ENCODE measurements around the gene ANO4. TPM values are rescaled to one million over a fixed set of nuclear protein-coding genes. Genes with fewer than 3 reads are reported as not detected.

The ANO4 gene
- total and polyA plus RNA-seq, 2 of the 8 experiments (the other 6 are each of a cell fraction or from before 2014, with no cell fraction given): 1.1 to 3.4 TPM

GRCh38 chr12:101021442-101021841, 226.9 kb downstream of the ANO4 start:
- Histone ChIP-seq H3K79me1 (ENCODE audit: low read depth, low read length) (no peaks in the 10 kb centered on the region), H2AK5ac (ENCODE audit: low read depth, low read length) (no peak overlapping the region), H3K27me3 (replicated peaks in 1 of 4; ENCODE audit: control insufficient read depth in 3 of 4, extremely low read depth in 1 of 4, insufficient read depth in 3 of 4, low read length in 3 of 4) (no peaks in the 10 kb centered on the region), H2BK5ac (ENCODE audit: low read depth, low read length) (no peak overlapping the region), H3K4ac (replicated peaks; ENCODE audit: insufficient read length, low read depth, low read length) (no peak overlapping the region), H2BK120ac (replicated peaks; ENCODE audit: low read depth, low read length) (no peak overlapping the region), H4K8ac (ENCODE audit: extremely low read depth, insufficient read depth, low read length) (no peak overlapping the region), H4K5ac (ENCODE audit: insufficient read length, low read depth, low read length) (no peak overlapping the region), H2BK12ac (ENCODE audit: low read depth, low read length) (no peak overlapping the region), H4K91ac (replicated peaks; ENCODE audit: insufficient read length, low read length) (no peak overlapping the region), H3K56ac (replicated peaks; ENCODE audit: insufficient read length, low read depth, low read length) (no peak overlapping the region), H3K4me3 (ENCODE audit: extremely low read depth in 1 of 4, insufficient read depth in 2 of 4, low read depth in 3 of 4, low read length in 4 of 4) (no peak overlapping the region), H4K20me1 (replicated peaks in 1 of 2; ENCODE audit: control insufficient read depth in 1 of 2, insufficient read depth in 2 of 2, low read length in 2 of 2) (no peaks in the 10 kb centered on the region), H3K9me3 (ENCODE audit: insufficient read depth in 2 of 2, low read depth in 1 of 2, low read length in 1 of 2) (no peaks in the 10 kb centered on the region), H3K23ac (ENCODE audit: insufficient read length) (no peak overlapping the region), H2BK20ac (ENCODE audit: low read length) (no peak overlapping the region), H3K14ac (ENCODE audit: insufficient read length) (no peak overlapping the region), H3K23me2 (ENCODE audit: low read depth, low read length) (no peaks in the 10 kb centered on the region), H3K4me2 (ENCODE audit: insufficient read depth in 1 of 2, low read depth in 2 of 2, low read length in 2 of 2) (no peak overlapping the region), H3K27ac (ENCODE audit: low read depth, low read length) (no peak overlapping the region), H3K9ac (replicated peaks in 1 of 4; ENCODE audit: extremely low read depth in 1 of 4, low read depth in 3 of 4, low read length in 3 of 4) (no peak overlapping the region), H3K18ac (ENCODE audit: extremely low read depth, low read length) (no peak overlapping the region), H3K36me3 (ENCODE audit: control insufficient read depth in 2 of 4, insufficient read depth in 4 of 4, low read length in 3 of 4) (no peaks in the 10 kb centered on the region; a peak in 1 of 8 replicates), H2BK15ac (ENCODE audit: low read length) (no peak overlapping the region), H3K79me2 (ENCODE audit: control insufficient read depth in 1 of 2, insufficient read depth in 2 of 2, low read length in 2 of 2) (no peaks in the 10 kb centered on the region), H2AFZ (ENCODE audit: low read length) (no peak overlapping the region), H3K4me1 (replicated peaks in 1 of 4; ENCODE audit: control insufficient read depth in 3 of 4, insufficient read depth in 4 of 4, low read length in 3 of 4) (no peaks in the 10 kb centered on the region)
- POLR2A ChIA-PET (ENCODE audit: partially characterized antibody): no interaction called here
- WGBS, 2 experiments (ENCODE audit: extremely low coverage in 1 of 2, insufficient coverage in 1 of 2, insufficient read length in 1 of 2, insufficient replicate concordance in 2 of 2, low coverage in 1 of 2, low lambda C conversion rate in 2 of 2, missing lambda C conversion rate in 1 of 2): 87% methylated on average over 3 of the region's 3 CpGs; no CpG with 5 or more reads in 1 of the 2 experiments
- CTCF ChIA-PET (ENCODE audit: partially characterized antibody): interaction anchor here (1.1 kb wide), 1 partner anchor 194 kb away, joined by 3 read pairs; no protein-coding TSS in a partner anchor
- FAIRE-seq (no peak), DNase-seq (ENCODE audit: low read depth in 1 of 2, low spot score in 2 of 2) (no peak)
- TF ChIP-seq RFX5 (IDR thresholded peaks at IDR 0.05; ENCODE audit: borderline replicate concordance, low read depth, low read length) (no peak), MAFK (IDR thresholded peaks at IDR 0.05; ENCODE audit: low read depth, low read length) (no peak), CBX8 (IDR thresholded peaks at IDR 0.05; ENCODE audit: borderline replicate concordance, low read depth, low read length) (no peak), EGR1 (IDR thresholded peaks at IDR 0.05; ENCODE audit: borderline replicate concordance, low read depth, low read length) (no peak), JUN (IDR thresholded peaks at IDR 0.05; ENCODE audit: low read depth, low read length) (no peak), CHD2 (IDR thresholded peaks at IDR 0.05; ENCODE audit: low read length) (no peak), CREB1 (IDR thresholded peaks at IDR 0.05) (no peak), FOSL1 (IDR thresholded peaks at IDR 0.05; ENCODE audit: insufficient read depth, low read depth, low read length) (no peak), SP2 (IDR thresholded peaks at IDR 0.05; ENCODE audit: low read length) (no peak)
